GM13976 (cell line): Measurements from ENCODE around the gene ARAP3.

ENCODE experiments used
- DNase-seq: peaks from one replicate; pipeline ENCODE4 v3.0.0; 2012; ENCODE audit warnings: low spot score
- in situ Hi-C: fragments of 300-500 bp; cut with MboI; formaldehyde crosslinking; loops from one replicate; pipeline ENCODE4 v1.12.0; 2022; ENCODE audit warnings: low sequenced_read_pairs, mixed read lengths, inconsistent platforms; ENCODE audit not compliant: unreplicated experiment
- TF ChIP-seq, protein P1 (sequence below): IDR thresholded peaks from 2 replicates; pipeline ENCODE4 v1.5.1; 2012; ENCODE audit warnings: borderline replicate concordance, mild to moderate bottlenecking; ENCODE audit not compliant: insufficient read depth; ENCODE audit errors: extremely low read depth, missing control alignments, control extremely low read depth

The ARAP3 gene

DNA sequence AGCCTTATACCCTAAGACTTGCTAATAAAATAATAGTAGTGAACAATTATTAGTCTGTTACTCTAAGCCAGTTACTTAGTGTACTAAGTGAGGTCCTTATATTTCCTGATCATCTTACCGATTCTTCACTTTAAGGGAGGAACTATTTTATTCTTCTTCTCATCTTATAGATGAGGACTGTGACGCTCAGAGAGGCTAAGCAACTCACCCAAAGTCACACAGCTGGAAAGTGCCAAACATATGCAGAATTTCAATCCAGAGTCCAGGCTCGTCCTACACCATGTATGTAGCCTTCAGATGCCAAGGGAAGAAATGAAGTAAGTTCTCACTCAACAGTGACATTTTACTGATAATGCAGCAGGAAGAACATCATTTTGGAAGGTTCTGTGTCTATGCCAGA is 34.4 kb upstream of the ARAP3 start:
- in situ Hi-C loops, result no loop called here
- TF ChIP-seq, protein P1, sequence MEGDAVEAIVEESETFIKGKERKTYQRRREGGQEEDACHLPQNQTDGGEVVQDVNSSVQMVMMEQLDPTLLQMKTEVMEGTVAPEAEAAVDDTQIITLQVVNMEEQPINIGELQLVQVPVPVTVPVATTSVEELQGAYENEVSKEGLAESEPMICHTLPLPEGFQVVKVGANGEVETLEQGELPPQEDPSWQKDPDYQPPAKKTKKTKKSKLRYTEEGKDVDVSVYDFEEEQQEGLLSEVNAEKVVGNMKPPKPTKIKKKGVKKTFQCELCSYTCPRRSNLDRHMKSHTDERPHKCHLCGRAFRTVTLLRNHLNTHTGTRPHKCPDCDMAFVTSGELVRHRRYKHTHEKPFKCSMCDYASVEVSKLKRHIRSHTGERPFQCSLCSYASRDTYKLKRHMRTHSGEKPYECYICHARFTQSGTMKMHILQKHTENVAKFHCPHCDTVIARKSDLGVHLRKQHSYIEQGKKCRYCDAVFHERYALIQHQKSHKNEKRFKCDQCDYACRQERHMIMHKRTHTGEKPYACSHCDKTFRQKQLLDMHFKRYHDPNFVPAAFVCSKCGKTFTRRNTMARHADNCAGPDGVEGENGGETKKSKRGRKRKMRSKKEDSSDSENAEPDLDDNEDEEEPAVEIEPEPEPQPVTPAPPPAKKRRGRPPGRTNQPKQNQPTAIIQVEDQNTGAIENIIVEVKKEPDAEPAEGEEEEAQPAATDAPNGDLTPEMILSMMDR, result no peak
- DNase-seq, result no peak

DNA sequence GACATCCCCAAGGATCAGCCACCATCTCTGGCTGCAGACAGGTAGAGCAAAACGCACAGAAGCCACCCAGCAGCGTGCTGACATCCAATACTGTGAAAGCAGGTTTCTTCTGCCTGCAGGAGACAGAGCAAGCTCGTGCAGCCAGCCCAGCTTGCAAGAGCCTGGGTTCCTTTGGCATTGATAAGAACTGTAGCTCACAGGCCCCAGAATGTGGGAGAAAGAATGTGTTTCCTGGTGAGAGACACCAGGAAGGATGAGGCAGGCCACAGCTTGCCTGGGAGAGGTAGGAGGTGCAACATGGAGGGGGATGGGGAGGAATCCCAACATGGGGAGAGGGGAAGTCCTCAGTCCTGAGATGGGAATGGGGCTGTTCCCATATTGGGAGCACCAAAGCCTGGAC is 34.0 kb upstream of the ARAP3 start:
- in situ Hi-C loops, result no loop called here
- DNase-seq, result no peak
- TF ChIP-seq, protein P1, result no peak

DNA sequence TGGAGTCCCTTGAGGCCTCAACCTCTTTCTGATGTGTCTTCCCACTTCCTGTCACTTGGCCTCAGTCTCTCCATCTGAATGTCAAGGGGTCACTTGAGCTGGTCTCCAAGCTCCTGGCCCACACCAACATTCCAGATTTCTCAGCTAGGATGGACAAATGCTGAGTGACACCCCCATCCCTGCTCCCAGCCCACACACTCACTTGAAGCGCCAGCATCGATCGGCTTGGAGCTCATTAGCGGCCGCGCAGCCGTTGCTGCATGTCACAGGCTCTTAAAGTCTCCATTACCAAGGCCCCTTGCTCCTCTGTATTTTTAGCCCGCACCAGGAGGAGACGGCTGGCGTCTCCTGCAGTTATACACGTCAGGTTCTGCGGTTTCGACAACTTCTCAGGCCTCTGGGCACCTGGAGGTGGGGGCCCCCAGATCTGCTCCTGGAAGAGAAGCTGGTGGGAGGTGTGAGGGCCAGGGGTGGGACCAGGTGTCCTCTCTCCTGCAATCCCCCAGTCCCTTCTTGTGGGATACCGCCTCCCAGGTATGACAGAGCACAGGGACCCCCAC is 33.4 kb upstream of the ARAP3 start:
- in situ Hi-C loops, result no loop called here
- DNase-seq, result no peak
- TF ChIP-seq, protein P1, result no peak

DNA sequence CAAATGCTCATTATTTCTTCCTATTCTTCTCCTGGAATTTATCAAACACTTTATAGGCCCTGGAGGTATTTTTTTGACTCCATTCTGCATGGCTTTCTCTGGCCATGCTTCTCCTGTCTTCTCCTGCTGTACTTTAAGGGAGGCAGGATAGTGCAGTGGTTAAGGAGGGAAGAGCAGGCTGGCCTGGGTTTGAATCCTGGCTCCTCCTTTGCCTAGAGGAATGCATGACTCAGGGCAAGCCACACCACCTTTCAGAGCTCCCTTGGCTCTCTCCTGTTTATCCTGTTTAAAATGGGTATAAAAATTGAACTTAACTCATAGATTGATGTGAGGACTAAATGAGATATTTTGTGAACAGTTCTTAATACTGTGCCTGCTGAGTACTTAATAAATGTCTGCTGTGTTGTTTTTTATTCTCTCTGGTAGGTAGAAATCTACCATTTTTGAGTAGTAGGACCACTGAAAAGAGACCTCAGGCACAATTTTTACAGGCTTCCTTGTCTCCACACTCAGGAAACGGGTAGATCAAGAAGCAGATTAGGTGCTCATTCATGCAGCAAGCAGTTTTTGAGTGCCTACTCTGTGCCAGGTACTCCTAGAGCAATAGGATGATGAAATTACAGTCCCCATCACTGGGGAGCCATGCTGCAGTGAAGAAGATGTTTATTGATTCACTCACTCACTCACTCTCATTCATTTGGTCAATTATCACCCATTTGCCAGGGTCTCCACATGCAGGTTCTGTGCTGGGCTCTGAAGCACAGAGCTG is 32.7 kb upstream of the ARAP3 start:
- in situ Hi-C loops, result no loop called here
- TF ChIP-seq, protein P1, result no peak
- no peak for DNase-seq

DNA sequence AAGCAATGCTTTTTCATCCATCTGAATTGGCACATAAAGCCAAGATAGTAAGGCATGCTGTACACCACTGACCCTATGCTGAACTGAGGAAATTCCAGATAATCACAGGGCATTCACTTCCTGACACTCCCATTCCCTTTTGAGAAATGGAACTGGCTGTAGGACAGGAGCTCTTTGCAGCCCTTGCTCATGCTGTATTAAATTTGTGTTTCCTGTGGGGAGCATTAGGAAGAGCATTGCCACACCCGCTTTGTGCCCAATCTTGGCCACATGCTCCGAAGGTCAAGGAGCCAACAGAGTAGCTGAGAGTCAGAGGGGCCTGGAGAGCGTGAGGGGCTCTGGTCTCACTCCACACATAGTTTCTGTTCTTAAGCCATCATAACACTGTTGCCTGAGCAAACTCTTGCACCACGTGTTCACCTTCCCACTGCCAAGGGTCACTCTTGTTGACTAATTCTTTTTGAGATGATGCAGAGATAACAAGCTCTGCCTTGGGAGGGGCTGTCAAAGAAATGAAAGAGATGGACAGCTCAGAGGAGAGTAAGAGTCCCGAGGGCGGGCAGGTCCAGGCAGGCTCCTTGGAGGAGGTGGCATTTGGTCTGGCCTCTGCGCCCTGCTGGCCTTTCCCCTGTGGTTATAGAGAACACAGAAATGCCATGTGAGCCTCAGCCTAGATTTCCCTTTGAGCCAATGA is 31.7 kb upstream of the ARAP3 start:
- no peak for DNase-seq
- TF ChIP-seq, protein P1, result no peak
- in situ Hi-C loops, result no loop called here

DNA sequence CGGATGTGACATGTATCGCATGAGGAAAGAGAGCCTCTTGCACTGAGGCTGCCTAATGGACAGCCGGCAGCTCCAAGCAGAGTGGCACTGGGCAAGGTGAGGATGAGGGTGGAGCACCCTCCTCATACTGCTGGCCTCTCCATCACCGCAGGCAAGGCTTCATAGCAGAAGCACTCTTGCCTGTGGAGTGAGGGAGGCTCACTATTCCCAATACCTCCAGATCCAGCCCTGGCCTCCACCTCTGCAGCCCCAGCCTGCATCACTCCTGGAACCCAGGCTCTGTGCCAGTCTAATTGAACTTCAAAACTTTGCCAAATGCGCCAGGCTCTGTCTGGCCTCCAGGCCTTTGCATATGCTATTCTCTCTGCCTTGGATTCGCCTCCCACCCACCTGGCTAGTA is 29.7 kb upstream of the ARAP3 start:
- TF ChIP-seq, protein P1, result no peak
- in situ Hi-C loops, result no loop called here
- DNase-seq, result no peak
